K562 (cell line): ENCODE measurements around the gene LATS1. TPM values are rescaled to one million over a fixed set of nuclear protein-coding genes. Genes with fewer than 3 reads are reported as not detected.

Experiments used
- CBX2 ChIP-seq: fragments of 200-600 bp; sonication (generic); IDR thresholded peaks from one replicate; pipeline ENCODE4 v1.6.1; 2012; ENCODE audit warnings: mild to moderate bottlenecking, low read length, inconsistent platforms; ENCODE audit not compliant: insufficient read depth, poor library complexity, severe bottlenecking
- DIDO1 ChIP-seq: fragments of 450-650 bp; IDR thresholded peaks from 2 replicates; pipeline ENCODE4 v1.6.1; 2016; ENCODE audit warnings: low read depth, missing biosample characterization, missing genetic modification characterization
- GABPB1 ChIP-seq: sonication (generic); formaldehyde crosslinking; IDR thresholded peaks from 2 replicates; pipeline ENCODE4 v1.8.0; 2022; ENCODE audit warnings: mild to moderate bottlenecking, missing genetic modification reagents
- MECOM ChIP-seq: fragments of 250-450 bp; sonication (Bioruptor Pico); IDR thresholded peaks from 2 replicates; pipeline ENCODE4 v1.8.0; 2022; ENCODE audit warnings: inconsistent platforms
- NCOA1 ChIP-seq: fragments of 450-650 bp; IDR thresholded peaks from 2 replicates; pipeline ENCODE4 v1.6.1; 2016; ENCODE audit warnings: low read depth
- NR2C1 ChIP-seq, 2 experiments: fragments of 450-650 bp; IDR thresholded peaks; 2 replicates each; pipeline ENCODE4 v1.6.1; 2017; ENCODE audit warnings: mild to moderate bottlenecking in 2 of 2, antibody characterized with exemption in 1 of 2, inconsistent platforms in 1 of 2, missing compliant biosample characterization in 1 of 2, missing genetic modification characterization in 1 of 2
- POLR2B ChIP-seq: fragments of 450-650 bp; IDR thresholded peaks from 2 replicates; pipeline ENCODE4 v1.6.1; 2018; ENCODE audit warnings: low read depth; ENCODE audit not compliant: partially characterized antibody
- STAT5B ChIP-seq: fragments of 250-450 bp; sonication (Bioruptor Pico); IDR thresholded peaks from 2 replicates; pipeline ENCODE4 v1.8.0; 2021; ENCODE audit warnings: mild to moderate bottlenecking, inconsistent platforms
- TFE3 ChIP-seq: fragments of 450-650 bp; formaldehyde crosslinking; IDR thresholded peaks from 2 replicates; pipeline ENCODE4 v1.4.0; 2020; ENCODE audit warnings: mild to moderate bottlenecking, mixed read lengths
- TSC22D4 ChIP-seq: fragments of 450-650 bp; IDR thresholded peaks from 2 replicates; pipeline ENCODE4 v1.6.1; 2016; ENCODE audit warnings: missing genetic modification characterization, missing biosample characterization, control low read depth
- YY1 ChIP-seq, 3 experiments: IDR thresholded peaks; 2 replicates each; pipeline ENCODE4 v1.6.1; 2011; ENCODE audit warnings: low read length in 2 of 3, mild to moderate bottlenecking in 2 of 3, moderate library complexity in 2 of 3, borderline replicate concordance in 1 of 3, control low read depth in 1 of 3, low read depth in 1 of 3; ENCODE audit not compliant: insufficient read depth in 3 of 3, insufficient replicate concordance in 2 of 3, control insufficient read depth in 1 of 3, insufficient read length in 1 of 3; ENCODE audit errors: extremely low read depth in 1 of 3
- ZNF134 ChIP-seq: fragments of 250-450 bp; sonication (Bioruptor Pico); conservative IDR thresholded peaks from 2 replicates; pipeline ENCODE4 v1.4.0; 2020
- polyA plus RNA-seq, 8 experiments: library from polyadenylated mRNA; depleted of rRNA in 4 of 8; stranded (reverse) in 5 of 8; unstranded in 3 of 8; fragments of >200 nt; fragmentation: Nextera tagmentation in 2 of 8; fragmentation: Illumina TruSeq in 1 of 8; extraction: Ambion mirVana in 2 of 8; extraction: Trizol in 1 of 8; gene quantifications; 2 replicates each; pipeline versions ENCODE4 v1.2.1 to v1.2.3, GENCODE V29; 2011 to 2014; ENCODE audit warnings: inconsistent platforms in 1 of 8, missing spikeins in 1 of 8
- total RNA-seq, 7 experiments: library from RNA; depleted of rRNA in 6 of 7; stranded (reverse); fragments of >200 nt in 6 of 7; fragmentation: Illumina TruSeq in 2 of 7; extraction: Trizol in 2 of 7; gene quantifications; 2 replicates each; pipeline versions ENCODE4 v1.2.1 to v1.2.3, GENCODE V29; 2011 to 2021; ENCODE audit warnings: low replicate concordance in 1 of 7
- TF ChIP-seq, protein P1 (sequence below): IDR thresholded peaks from 2 replicates; pipeline ENCODE4 v1.6.1; 2011; ENCODE audit not compliant: insufficient read length; ENCODE audit errors: extremely low read depth

LATS1 gene
- total and polyA plus RNA-seq, 9 of the 15 experiments (the other 6 are each of a cell fraction or from before 2014, with no cell fraction given) = 5.0 to 36.3 (median 18.4) TPM

GRCh38 chr6:149728499-149729234 lies 10.8 kb upstream of the LATS1 start (continued):
- peak; percentile 52 for TF ChIP-seq POLR2B
- TF ChIP-seq YY1 (IDR thresholded peaks at IDR 0.05; ENCODE audit: borderline replicate concordance in 1 of 3, control insufficient read depth in 1 of 3, extremely low read depth in 1 of 3, insufficient read depth in 3 of 3, insufficient read length in 1 of 3, insufficient replicate concordance in 2 of 3, low read depth in 1 of 3, low read length in 2 of 3) = peak in 1 of 3 experiments; percentile 36
- TF ChIP-seq MECOM (CRISPR knock-in tag) = no peak; the same call in 1 of the 2 replicates
- TF ChIP-seq NR2C1 (IDR thresholded peaks at IDR 0.05) = no peak
- no peak for TF ChIP-seq NR2C1 (tag; IDR thresholded peaks at IDR 0.05)
- no peak for TF ChIP-seq CBX2
- TF ChIP-seq TSC22D4 = no peak
- no peak for TF ChIP-seq ZNF134 (CRISPR knock-in tag)
- TF ChIP-seq, protein P1, sequence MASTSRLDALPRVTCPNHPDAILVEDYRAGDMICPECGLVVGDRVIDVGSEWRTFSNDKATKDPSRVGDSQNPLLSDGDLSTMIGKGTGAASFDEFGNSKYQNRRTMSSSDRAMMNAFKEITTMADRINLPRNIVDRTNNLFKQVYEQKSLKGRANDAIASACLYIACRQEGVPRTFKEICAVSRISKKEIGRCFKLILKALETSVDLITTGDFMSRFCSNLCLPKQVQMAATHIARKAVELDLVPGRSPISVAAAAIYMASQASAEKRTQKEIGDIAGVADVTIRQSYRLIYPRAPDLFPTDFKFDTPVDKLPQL = no peak
- peak; percentile 79; the same call in 1 of the 2 replicates for TF ChIP-seq NCOA1
- 0 out of 2 replicates have a peak, but pooled peaks have one; percentile 43 for TF ChIP-seq GABPB1 (CRISPR knock-in tag)
- no peak for TF ChIP-seq TFE3 (CRISPR knock-in tag)
- TF ChIP-seq DIDO1 (tag) = no peak
- no peak for TF ChIP-seq STAT5B (CRISPR knock-in tag)
